HG03460 (cell line): ENCODE measurements around the gene PYY.

ENCODE experiments used
- ATAC-seq: cut with Tn5 transposase; IDR thresholded peaks from one replicate; pipeline ENCODE4 v1.9.1; 2021; ENCODE audit not compliant: unreplicated experiment

PYY gene

DNA sequence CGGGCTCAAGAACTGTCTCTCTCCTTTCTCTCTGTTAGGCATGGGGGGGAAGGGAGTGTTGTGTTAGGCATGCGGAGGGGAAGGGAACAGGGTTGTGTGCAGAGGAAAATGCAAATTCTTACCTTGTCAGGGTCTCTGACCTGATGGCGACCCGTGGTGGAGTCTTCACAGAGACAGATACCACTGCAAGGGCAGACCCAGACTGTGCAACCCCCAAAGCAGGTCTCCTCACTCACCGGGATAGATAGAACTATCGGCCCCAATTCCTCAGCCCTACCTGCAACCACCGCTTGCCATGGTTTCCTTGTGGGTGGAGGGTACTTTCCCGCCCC is 36.8 kb downstream of the PYY start:
- ATAC-seq = no peak

DNA sequence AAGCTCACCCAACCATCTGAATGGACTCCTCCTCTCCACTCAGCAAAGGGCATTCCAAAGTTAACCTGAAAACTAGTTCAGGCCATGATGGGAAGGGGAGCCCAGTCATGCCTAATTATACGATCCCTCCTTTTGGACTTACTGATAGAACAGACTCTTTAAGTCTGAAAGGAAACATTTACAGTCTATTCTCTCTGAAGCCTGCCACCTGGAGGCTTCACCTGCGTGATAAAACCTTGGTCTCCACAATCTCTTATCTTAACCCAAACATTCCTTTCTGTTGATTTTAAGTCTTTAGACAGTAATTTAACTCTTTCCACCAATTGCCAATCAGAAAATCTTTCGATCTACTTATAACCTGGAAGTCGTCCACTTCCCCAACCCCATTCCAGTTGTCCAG is 37.4 kb downstream of the PYY start:
- ATAC-seq = no peak

DNA sequence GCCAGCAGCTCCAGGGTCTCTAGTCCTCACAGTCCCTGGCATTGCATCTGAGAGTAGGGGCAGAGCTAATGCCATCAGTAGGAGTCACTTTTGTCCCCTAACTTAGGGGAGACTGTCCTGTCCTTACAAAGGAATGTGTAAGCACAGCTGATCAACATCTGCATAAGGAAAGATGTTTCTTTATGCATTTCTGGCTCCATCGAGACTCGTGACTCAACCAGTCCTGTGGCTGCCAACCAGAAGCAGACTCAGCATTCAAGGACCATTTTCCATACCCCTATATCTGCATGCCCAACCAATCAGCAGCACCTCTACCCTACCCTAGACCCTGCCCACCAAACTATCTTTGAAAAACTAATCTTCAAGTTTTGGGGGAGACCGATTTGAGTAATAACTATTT is 38.2 kb downstream of the PYY start:
- no peak for ATAC-seq

DNA sequence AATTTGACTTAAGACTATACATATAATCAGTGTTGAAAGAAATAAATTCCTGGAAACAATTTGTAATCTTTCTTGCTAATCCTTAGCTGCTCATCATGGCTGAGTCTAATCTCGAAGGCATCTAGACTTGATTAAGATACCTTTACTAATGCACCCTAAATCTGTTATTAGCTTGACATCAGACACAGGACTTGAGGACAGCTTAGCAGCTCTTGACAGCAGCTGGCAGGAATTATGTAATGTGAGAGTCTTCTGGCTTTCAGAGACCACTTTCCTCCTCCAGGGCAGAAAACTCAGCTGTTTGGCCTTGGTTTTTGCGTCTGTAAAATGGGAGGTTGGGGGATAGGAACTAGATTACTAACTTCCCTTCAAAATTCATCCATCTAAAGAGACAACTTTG is 39.3 kb downstream of the PYY start:
- ATAC-seq = no peak

DNA sequence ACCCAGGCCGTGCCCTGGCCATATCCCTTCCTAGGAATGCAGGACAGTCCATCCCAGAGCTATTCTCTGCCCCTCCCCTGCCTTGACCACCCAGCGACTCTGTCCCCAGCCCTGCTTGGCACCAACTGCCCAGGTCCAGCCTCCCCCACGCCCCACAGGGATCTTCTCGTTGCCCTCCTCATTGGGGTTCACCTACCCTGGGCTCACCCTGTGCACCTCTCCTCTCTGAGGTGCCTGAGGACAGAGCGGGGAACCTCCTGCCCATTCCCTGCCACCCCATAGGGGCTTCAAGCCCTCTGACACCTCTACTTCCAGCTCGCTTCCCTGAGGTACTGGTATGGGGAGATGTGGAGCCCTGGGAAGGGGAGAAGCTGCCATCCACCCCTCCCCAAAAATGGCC is 40.2 kb downstream of the PYY start:
- no peak for ATAC-seq

DNA sequence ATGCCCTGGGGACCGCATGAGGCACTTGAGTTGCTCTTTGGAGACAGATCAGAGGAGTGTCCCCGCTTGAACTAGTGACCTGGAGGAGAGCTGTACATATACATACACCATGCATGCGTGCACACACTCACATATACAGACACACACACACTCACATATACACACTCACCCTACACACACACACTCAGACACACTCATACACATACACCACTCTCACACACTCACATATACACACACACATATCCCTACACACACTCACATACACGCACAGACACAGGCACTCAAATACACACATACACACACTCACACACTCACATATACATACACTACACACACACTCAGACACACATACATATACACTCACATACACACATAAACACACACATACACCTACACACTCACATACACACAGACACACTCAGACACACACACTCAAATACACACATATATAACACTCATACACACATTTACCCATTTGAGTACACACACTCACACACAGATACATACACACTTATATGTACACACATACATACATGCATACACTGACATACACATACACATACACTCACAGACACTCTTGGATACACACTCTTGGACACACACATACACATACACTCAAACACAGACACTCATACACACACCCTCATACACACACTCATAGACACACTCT is 41.0 kb downstream of the PYY start:
- no peak for ATAC-seq

DNA sequence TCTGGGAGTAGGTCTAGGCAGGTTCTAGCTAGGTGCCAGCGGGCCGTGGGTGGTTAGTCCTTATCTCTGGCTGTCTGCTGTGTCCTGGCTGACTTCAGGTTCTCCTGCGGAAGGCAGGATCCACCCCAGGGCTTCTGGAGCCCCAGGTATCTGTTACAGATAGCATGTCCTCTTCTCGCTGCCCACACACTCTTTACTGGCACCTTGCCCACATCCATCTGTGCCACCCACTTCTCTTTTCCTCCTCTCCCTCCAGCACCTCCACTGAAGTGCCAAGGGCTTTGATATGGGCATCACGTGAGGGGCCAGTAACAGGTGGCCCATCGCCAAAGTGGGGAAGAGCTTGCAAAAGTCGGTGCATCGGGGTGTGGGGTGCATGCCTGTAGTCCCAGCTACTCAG is 41.8 kb downstream of the PYY start:
- ATAC-seq = no peak

DNA sequence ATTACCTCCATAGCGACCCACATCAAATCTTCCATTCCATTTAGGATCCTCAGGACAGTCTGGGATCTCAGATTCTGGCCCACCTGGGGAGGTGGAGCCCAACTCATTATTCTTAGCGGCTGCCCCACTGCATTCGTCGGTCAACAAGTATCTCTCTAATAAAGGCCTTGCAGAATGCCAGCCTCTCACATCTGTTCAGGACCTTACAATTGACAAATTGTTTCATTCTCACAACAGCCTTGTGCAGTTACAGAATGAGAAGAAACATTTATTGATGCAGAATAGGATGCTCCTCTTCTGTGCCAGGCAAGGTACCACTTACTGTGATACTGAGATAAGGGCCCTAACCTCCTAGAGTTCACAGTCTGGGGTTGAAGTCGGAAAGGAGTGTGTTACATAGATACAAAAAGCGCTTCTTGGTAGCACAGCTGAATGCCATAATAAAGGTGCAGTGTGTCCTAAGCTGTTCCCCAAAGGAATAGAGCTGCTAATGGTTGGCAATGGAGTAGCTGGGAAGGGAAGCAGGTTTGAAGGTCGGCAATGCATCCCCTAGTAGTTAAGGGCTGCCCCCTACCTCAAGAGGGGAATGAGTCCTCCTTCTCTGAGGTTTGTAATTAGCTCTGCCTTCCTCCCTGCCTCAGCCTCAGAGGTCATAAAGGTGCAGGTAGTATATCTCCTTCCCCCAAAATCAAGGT is 44.1 kb downstream of the PYY start:
- ATAC-seq = no peak

DNA sequence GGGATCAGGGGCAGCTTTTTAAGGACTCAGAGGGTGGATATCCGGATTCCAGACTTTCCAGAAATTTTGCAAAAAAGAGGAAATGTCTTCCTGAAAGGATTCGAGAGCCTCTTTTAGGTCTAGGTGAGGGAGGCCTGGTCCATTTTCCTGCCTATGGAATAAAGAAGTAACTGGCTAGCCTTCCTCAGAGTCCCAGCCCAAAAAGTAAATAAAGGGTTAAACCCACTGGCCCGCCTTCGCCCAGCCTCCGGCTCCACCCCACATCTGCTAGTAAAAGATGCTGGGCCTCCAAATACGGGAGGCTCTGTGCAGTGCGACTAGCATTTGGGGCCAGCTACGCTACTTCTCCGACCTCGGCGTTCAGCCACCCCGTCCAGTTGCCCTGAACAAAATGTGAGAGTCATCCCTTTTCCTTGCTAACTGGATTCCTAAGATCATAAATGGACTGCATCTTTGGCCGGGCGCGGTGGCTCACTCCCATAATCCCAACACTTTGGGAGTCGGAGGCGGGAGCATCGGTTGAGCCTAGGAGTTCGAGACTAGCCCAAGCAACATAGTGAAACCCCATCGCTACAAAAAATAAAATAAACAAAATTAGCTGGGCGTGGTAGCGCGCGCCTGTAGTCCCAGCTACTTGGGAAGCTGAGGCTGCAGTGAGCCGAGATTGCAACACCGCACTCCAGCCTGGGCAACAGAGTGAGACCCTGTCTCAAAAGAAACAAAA is 45.6 kb downstream of the PYY start:
- ATAC-seq = no peak

DNA sequence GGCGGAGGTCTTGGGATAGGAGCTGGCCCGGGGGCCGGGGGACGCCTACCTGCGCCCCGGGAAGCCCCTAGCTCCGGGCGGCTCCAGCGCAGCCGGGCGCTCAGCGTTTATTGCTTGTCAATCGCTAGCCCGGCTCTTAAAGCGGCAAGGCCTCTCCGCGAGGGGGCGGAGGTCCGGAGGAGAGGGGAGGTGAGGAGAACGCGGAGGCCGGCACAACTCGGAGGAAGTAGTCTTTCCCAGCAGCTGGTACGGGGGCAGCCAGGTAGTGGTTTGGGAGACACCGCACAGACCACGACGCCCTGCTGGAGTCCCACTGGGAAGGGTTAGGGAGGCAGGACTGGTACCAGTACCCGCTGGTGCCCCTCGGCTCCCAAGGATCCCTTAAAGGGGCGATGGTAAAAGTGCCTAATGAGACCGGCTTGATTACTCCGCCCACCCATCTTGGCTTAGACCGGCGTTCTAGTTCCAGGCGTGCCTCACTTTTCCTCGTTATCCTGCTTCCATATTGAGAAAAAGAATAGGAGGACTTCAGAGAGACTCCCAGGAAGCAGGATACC is 46.2 kb downstream of the PYY start, which contains the start of gene MPP2:
Gene MPP2, minus strand, starts transcription at position 112 of the 557 bp plus-strand sequence. CDS start 3,076 bp downstream, outside the sequence.
- ATAC-seq = no peak

DNA sequence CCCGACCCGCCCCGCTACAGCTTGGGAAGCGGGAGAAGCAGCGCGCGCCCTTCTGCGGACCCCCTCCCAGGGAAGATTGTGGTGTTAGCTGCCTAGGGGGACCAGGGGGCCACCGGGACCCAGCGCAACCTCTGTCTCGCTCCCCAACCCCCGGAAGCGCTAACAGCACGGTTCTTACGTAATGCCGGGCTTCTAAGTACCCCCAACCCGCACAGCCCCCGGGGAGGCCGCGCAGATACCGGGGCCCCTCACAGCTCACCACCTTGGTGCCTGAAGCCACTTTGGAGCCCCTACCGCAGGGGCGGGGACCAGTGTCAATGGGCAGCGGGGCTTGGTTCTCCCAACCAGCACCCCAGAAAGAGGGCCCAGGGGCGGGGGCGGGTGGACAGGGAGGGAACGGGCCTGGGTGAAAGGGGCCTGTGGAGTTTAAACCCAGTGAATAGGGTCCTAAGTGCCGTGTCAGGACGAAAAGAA is 46.8 kb downstream of the PYY start:
- no peak for ATAC-seq

DNA sequence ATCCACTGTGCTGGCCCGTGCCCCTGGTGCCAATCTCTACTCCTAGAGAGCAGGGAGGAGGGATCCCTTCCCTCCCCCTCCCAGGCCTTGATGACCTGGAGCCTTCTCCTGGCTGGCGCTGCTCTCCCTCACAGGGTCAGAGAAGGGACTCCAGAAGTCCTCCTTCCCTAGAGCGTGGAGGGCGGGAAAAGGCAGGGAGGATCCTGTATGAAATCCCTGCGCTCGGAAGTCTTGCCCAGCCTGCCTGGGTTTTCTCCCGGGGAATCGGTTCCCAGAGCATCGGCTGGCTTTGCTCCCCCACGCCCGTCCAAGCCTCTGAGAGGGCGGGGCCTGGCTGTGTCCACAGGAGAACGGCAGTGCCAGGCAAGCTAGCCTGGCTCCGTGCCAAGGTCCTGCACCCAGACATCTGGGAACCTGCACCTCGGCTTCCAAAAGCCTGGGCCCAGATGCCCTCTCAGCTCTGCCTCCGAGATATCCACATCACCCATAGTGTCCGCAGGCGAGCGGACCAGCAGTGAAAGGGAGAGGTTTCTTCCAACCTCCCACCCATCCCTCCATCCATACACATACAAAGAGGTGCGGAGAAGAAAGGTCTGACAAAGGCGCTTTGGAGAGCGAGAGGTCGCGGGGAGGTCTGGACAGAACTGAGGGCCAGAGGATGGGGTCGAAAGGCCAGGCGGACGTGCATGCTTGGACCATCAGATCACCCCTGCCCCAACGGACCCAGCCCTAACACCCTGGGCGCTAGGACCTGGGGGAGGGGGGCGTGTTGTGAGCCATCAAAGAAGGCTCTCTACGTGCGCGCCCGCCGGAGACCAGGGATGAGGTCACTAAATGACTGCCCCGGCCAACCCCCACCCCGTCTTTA is 47.5 kb downstream of the PYY start:
- no peak for ATAC-seq

DNA sequence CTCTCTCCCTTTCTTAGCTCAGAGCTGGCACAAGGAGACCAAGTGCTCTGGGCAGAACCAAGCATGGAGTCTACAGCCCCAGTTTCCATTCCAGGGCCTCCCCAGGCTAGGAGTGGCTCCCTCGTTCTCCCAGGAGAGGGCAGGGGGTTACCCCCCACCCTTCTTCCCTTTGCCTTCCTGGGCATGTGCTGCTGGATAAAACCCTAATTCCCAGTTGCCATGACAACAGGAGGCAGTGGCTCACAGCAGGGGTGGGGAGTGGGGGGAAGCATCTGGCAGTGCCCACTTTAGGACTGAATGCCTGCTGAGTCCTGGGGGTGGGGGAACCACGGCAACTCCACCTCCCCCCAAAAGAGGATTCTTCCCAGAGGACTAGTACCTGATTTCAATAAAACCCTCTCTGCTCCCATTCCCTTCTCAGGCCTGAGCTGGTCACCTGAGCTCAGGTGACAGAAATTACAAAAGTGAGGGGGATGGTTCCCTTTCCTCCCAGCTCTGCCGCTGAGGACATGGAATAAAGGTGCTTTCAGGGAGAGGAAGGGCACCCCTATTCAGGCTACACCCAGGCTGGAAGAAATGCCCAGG is 48.2 kb downstream of the PYY start:
- no peak for ATAC-seq
